ENCODE data around the gene HSD11B1.

HSD11B1 gene

GRCh38 chr1:209659909-209660308 is 44.7 kb upstream of the HSD11B1 start:
- TF ChIP-seq, protein P1, sequence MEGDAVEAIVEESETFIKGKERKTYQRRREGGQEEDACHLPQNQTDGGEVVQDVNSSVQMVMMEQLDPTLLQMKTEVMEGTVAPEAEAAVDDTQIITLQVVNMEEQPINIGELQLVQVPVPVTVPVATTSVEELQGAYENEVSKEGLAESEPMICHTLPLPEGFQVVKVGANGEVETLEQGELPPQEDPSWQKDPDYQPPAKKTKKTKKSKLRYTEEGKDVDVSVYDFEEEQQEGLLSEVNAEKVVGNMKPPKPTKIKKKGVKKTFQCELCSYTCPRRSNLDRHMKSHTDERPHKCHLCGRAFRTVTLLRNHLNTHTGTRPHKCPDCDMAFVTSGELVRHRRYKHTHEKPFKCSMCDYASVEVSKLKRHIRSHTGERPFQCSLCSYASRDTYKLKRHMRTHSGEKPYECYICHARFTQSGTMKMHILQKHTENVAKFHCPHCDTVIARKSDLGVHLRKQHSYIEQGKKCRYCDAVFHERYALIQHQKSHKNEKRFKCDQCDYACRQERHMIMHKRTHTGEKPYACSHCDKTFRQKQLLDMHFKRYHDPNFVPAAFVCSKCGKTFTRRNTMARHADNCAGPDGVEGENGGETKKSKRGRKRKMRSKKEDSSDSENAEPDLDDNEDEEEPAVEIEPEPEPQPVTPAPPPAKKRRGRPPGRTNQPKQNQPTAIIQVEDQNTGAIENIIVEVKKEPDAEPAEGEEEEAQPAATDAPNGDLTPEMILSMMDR (conservative IDR thresholded peaks at IDR 0.05; ENCODE audit: low read depth, low read length), result no peak
- Histone ChIP-seq H3K36me3 (ENCODE audit: insufficient read depth) (no peaks in the 10 kb centered on the region), H3K27me3 (ENCODE audit: insufficient read depth, low read depth) (no peaks in the 10 kb centered on the region), H3K27ac (no peak overlapping the region), H3K4me1 (ENCODE audit: low read depth, poor library complexity, severe bottlenecking) (no peaks in the 10 kb centered on the region), H3K79me2 (ENCODE audit: insufficient read depth, low read depth) (no peaks in the 10 kb centered on the region), H4K20me1 (ENCODE audit: insufficient read depth) (no peaks in the 10 kb centered on the region), H3K4me2 (no peak overlapping the region), H3K9ac (no peak overlapping the region), H3K4me3 (IDR thresholded peaks at IDR 0.05; ENCODE audit: insufficient read depth, low read depth, low read length) (no peak overlapping the region), H2AFZ (ENCODE audit: low read depth) (no peak overlapping the region)

- Histone ChIP-seq H3K4me3 (IDR thresholded peaks at IDR 0.05; ENCODE audit: insufficient read depth, low read depth, low read length) (no peak overlapping the region), H3K27me3 (ENCODE audit: insufficient read depth, low read depth) (no peaks in the 10 kb centered on the region), H3K9ac (no peak overlapping the region), H3K36me3 (ENCODE audit: insufficient read depth) (no peaks in the 10 kb centered on the region), H3K4me1 (ENCODE audit: low read depth, poor library complexity, severe bottlenecking) (no peaks in the 10 kb centered on the region), H3K79me2 (ENCODE audit: insufficient read depth, low read depth) (no peaks in the 10 kb centered on the region), H3K4me2 (no peak overlapping the region), H3K27ac (no peak overlapping the region), H2AFZ (ENCODE audit: low read depth) (no peak overlapping the region), H4K20me1 (ENCODE audit: insufficient read depth) (no peaks in the 10 kb centered on the region)
- TF ChIP-seq, protein P1 (conservative IDR thresholded peaks at IDR 0.05; ENCODE audit: low read depth, low read length), result no peak
Measured at GRCh38 chr1:209661071-209661470, 43.6 kb upstream of the HSD11B1 start.

- H3K36me3 ChIP-seq (ENCODE audit: insufficient read depth), result no peaks in the 10 kb centered on the region
- no peaks in the 10 kb centered on the region for H3K79me2 ChIP-seq (ENCODE audit: insufficient read depth, low read depth)
- no peaks in the 10 kb centered on the region for H4K20me1 ChIP-seq (ENCODE audit: insufficient read depth)
- TF ChIP-seq, protein P1 (conservative IDR thresholded peaks at IDR 0.05; ENCODE audit: low read depth, low read length), result no peak
- no peaks in the 10 kb centered on the region for H3K27me3 ChIP-seq (ENCODE audit: insufficient read depth, low read depth)
- H3K4me3 ChIP-seq (IDR thresholded peaks at IDR 0.05; ENCODE audit: insufficient read depth, low read depth, low read length), result no peak overlapping the region
- H2AFZ ChIP-seq (ENCODE audit: low read depth), result no peak overlapping the region
- H3K27ac ChIP-seq, result no peak overlapping the region
- H3K4me1 ChIP-seq (ENCODE audit: low read depth, poor library complexity, severe bottlenecking), result no peaks in the 10 kb centered on the region
- no peak overlapping the region for H3K9ac ChIP-seq
- H3K4me2 ChIP-seq, result no peak overlapping the region
Measured at GRCh38 chr1:209662879-209663327, 41.7 kb upstream of the HSD11B1 start.

- Histone ChIP-seq H3K4me1 (ENCODE audit: low read depth, poor library complexity, severe bottlenecking) (no peaks in the 10 kb centered on the region), H3K36me3 (ENCODE audit: insufficient read depth) (no peaks in the 10 kb centered on the region), H3K27ac (no peak overlapping the region), H3K27me3 (ENCODE audit: insufficient read depth, low read depth) (no peaks in the 10 kb centered on the region), H4K20me1 (ENCODE audit: insufficient read depth) (no peaks in the 10 kb centered on the region), H3K9ac (no peak overlapping the region), H3K79me2 (ENCODE audit: insufficient read depth, low read depth) (no peaks in the 10 kb centered on the region), H2AFZ (ENCODE audit: low read depth) (no peak overlapping the region), H3K4me2 (no peak overlapping the region), H3K4me3 (IDR thresholded peaks at IDR 0.05; ENCODE audit: insufficient read depth, low read depth, low read length) (no peak overlapping the region)
- TF ChIP-seq, protein P1 (conservative IDR thresholded peaks at IDR 0.05; ENCODE audit: low read depth, low read length), result no peak
Measured at GRCh38 chr1:209667103-209667502, 37.5 kb upstream of the HSD11B1 start.

All from KMS-11 (cell line).